HepG2 (cell line): ENCODE measurements around the gene COPZ2. TPM values are rescaled to one million over a fixed set of nuclear protein-coding genes. Genes with fewer than 3 reads are reported as not detected.

Source experiments
- ATAC-seq: fragments of 200-7000 bp; cut with Tn5 transposase; 3 replicates; pipeline ENCODE4 v1.9.1; 2020; ENCODE audit warnings: mild to moderate bottlenecking, moderate library complexity
- BruUV-seq: library from RNA; stranded (reverse); fragments of 400-500 nt; replicated peaks from 2 replicates; lab custom pipeline; 2021; lab: Mats Ljungman, UMichigan
- CTCF ChIA-PET: fragments of 300-600 bp; formaldehyde crosslinking; extraction: SDS; loops from one replicate; lab custom pipeline; 2021; ENCODE audit warnings: low total read pairs, inconsistent platforms, low intra/inter-chr PET ratio; lab: Yijun Ruan, JAX
- POLR2A ChIA-PET: fragments of 350-600 bp; sonication (Branson Sonifier 250); formaldehyde crosslinking; loops from one replicate; lab custom pipeline; 2020; ENCODE audit warnings: antibody characterized with exemption, inconsistent platforms; lab: Yijun Ruan, JAX
- DNase-seq: peaks from one replicate; pipeline ENCODE4 v3.0.0-alpha.2; 2015; ENCODE audit warnings: low spot score
- FAIRE-seq: peaks from 3 replicates; lab custom pipeline; 2011; peaks lifted over from hg19 to GRCh38; lab: Jason Lieb, UNC
- H2AFZ ChIP-seq: one replicate; pipeline ENCODE4 v1.6.1; 2011; ENCODE audit warnings: low read length, inconsistent platforms
- H3K27ac ChIP-seq: fragments of 300-600 bp; 3 replicates; pipeline ENCODE4 v1.8.0; 2011; ENCODE audit warnings: mixed run types, mild to moderate bottlenecking, mixed read lengths, low read length, inconsistent platforms; ENCODE audit not compliant: insufficient read depth; ENCODE audit errors: extremely low read length
- H3K27me3 ChIP-seq, 2 experiments: fragments of 200-600 bp in 1 of 2; 2 replicates in 1 of 2; 3 replicates in 1 of 2; pipeline versions ENCODE4 v1.6.0 to v1.8.0; 2011; ENCODE audit warnings: low read length in 2 of 2, mild to moderate bottlenecking in 2 of 2, moderate library complexity in 2 of 2, inconsistent platforms in 1 of 2; ENCODE audit not compliant: insufficient read depth in 2 of 2, control insufficient read depth in 1 of 2
- H3K36me3 ChIP-seq, 2 experiments: fragments of 200-600 bp in 1 of 2; replicated peaks in 1 of 2; 2 replicates in 1 of 2; 3 replicates in 1 of 2; pipeline versions ENCODE4 v1.5.1 to v1.8.0; 2011; ENCODE audit warnings: low read length in 2 of 2, inconsistent platforms in 1 of 2; ENCODE audit not compliant: insufficient read depth in 2 of 2, control insufficient read depth in 1 of 2
- H3K4me1 ChIP-seq: 2 replicates; pipeline ENCODE4 v1.5.1; 2012; ENCODE audit warnings: low read length, inconsistent platforms; ENCODE audit not compliant: insufficient read depth
- H3K4me2 ChIP-seq: 2 replicates; pipeline ENCODE4 v1.6.0; 2011; ENCODE audit warnings: low read depth, low read length, inconsistent platforms
- H3K4me3 ChIP-seq, 3 experiments: fragments of 200-600 bp in 1 of 3; sonication (generic), shearing (Covaris generic) in 1 of 3; replicated peaks in 1 of 3; 2 replicates each; pipeline ENCODE4 v1.5.1; 2011 to 2016; ENCODE audit warnings: low read length in 3 of 3, inconsistent platforms in 2 of 3, low read depth in 2 of 3, mild to moderate bottlenecking in 2 of 3, control low read depth in 1 of 3, mixed read lengths in 1 of 3; ENCODE audit not compliant: insufficient read depth in 1 of 3
- H3K79me2 ChIP-seq: one replicate; pipeline ENCODE4 v1.6.1; 2011; ENCODE audit warnings: low read length, inconsistent platforms; ENCODE audit not compliant: insufficient read depth
- H3K9ac ChIP-seq: 2 replicates; pipeline ENCODE4 v1.6.0; 2011; ENCODE audit warnings: mild to moderate bottlenecking, low read depth, low read length, inconsistent platforms; ENCODE audit not compliant: insufficient read depth
- H3K9me3 ChIP-seq: 2 replicates; pipeline ENCODE4 v1.5.1; 2012; ENCODE audit warnings: mild to moderate bottlenecking, low read length
- H4K20me1 ChIP-seq: 2 replicates; pipeline ENCODE4 v1.6.0; 2011; ENCODE audit warnings: inconsistent platforms, mild to moderate bottlenecking, low read length, moderate library complexity; ENCODE audit not compliant: insufficient read depth
- CENPX ChIP-seq: sonication (generic); formaldehyde crosslinking; IDR thresholded peaks from 2 replicates; pipeline ENCODE4 v1.9.0; 2021; ENCODE audit warnings: mild to moderate bottlenecking, missing genetic modification reagents, moderate library complexity
- ELF3 ChIP-seq: IDR thresholded peaks from 2 replicates; pipeline ENCODE4 v1.6.1; 2016; ENCODE audit warnings: missing genetic modification reagents, missing compliant biosample characterization
- HOXD1 ChIP-seq: sonication (generic); formaldehyde crosslinking; IDR thresholded peaks from 2 replicates; pipeline ENCODE4 v1.5.0; 2020; ENCODE audit warnings: missing genetic modification reagents
- MED13 ChIP-seq: sonication (generic); formaldehyde crosslinking; IDR thresholded peaks from 2 replicates; pipeline ENCODE4 v1.5.0; 2020; ENCODE audit warnings: missing genetic modification reagents
- MTA3 ChIP-seq: sonication (generic); formaldehyde crosslinking; IDR thresholded peaks from 2 replicates; pipeline ENCODE4 v1.4.0; 2020; ENCODE audit warnings: missing genetic modification reagents
- NCOA5 ChIP-seq: sonication (generic); formaldehyde crosslinking; IDR thresholded peaks from 2 replicates; pipeline ENCODE4 v1.4.0; 2020; ENCODE audit warnings: missing genetic modification reagents
- PPARG ChIP-seq: conservative IDR thresholded peaks from 2 replicates; pipeline ENCODE4 v1.6.1; 2016; ENCODE audit warnings: missing biosample characterization, missing genetic modification reagents
- RBM39 ChIP-seq: fragments of 200-400 bp; formaldehyde crosslinking; IDR thresholded peaks from one replicate; pipeline ENCODE4 v1.6.1; 2018; ENCODE audit warnings: antibody characterized with exemption, mild to moderate bottlenecking, low read depth, low read length; ENCODE audit not compliant: poor library complexity, severe bottlenecking
- ZNF136 ChIP-seq: sonication (generic); formaldehyde crosslinking; IDR thresholded peaks from 2 replicates; pipeline ENCODE4 v1.8.1; 2022; ENCODE audit warnings: low read depth, mild to moderate bottlenecking, moderate library complexity, missing genetic modification reagents
- ZNF282 ChIP-seq: fragments of 450-650 bp; IDR thresholded peaks from 2 replicates; pipeline ENCODE4 v1.6.1; 2018; ENCODE audit not compliant: partially characterized antibody
- ZNF460 ChIP-seq: sonication (generic); formaldehyde crosslinking; IDR thresholded peaks from 2 replicates; pipeline ENCODE4 v1.5.1; 2020; ENCODE audit warnings: missing genetic modification reagents, mild to moderate bottlenecking, borderline replicate concordance
- ZNF7 ChIP-seq: IDR thresholded peaks from 2 replicates; pipeline ENCODE4 v1.6.1; 2016; ENCODE audit warnings: missing biosample characterization, missing genetic modification reagents
- WGBS: methylation state at CpG from one replicate; pipeline ENCODE4 v1.1.6; 2017; ENCODE audit warnings: low lambda C conversion rate; 5-methylcytosine and 5-hydroxymethylcytosine counted together
- in situ Hi-C: cut with HindIII; loops from 2 replicates; pipeline ENCODE4 v1.10.0; 2017; ENCODE audit warnings: low pct_unique_long_range_greater_than_20kb; ENCODE audit not compliant: extremely low pct_ligation_motif_present
- intact Hi-C: fragments of 100-400 bp; cut with micrococcal nuclease; formaldehyde crosslinking; loops from one replicate; pipeline ENCODE4 v1.10.0; 2022; ENCODE audit not compliant: unreplicated experiment
- polyA plus RNA-seq, 8 experiments: library from polyadenylated mRNA; depleted of rRNA in 3 of 8; stranded (reverse) in 7 of 8; unstranded in 1 of 8; fragments of >200 nt; fragmentation: Illumina TruSeq in 4 of 8; extraction: Trizol in 4 of 8; gene quantifications; 2 replicates each; pipeline versions ENCODE4 v1.2.1 to v1.2.3, GENCODE V29; 2011 to 2016; ENCODE audit warnings: low read depth in 4 of 8, missing spikeins in 1 of 8, mixed read lengths in 1 of 8; ENCODE audit not compliant: insufficient read depth in 1 of 8
- total RNA-seq, 5 experiments: library from RNA; depleted of rRNA; stranded (reverse); fragments of >200 nt; fragmentation: Illumina TruSeq; extraction: Trizol; gene quantifications; 2 replicates each; pipeline ENCODE4 v1.2.3, GENCODE V29; 2016; ENCODE audit warnings: low read depth in 1 of 5
- TF ChIP-seq, protein P1 (sequence below), 2 experiments: sonication (generic) in 1 of 2; formaldehyde crosslinking in 1 of 2; IDR thresholded peaks; 2 replicates each; pipeline versions ENCODE4 v1.5.1 to v1.6.1; 2011 to 2020; ENCODE audit warnings: borderline replicate concordance in 1 of 2, low read depth in 1 of 2, low read length in 1 of 2, mild to moderate bottlenecking in 1 of 2, missing genetic modification reagents in 1 of 2, moderate library complexity in 1 of 2
- TF ChIP-seq, protein P2 (sequence below): fragments of 450-650 bp; IDR thresholded peaks from 2 replicates; pipeline ENCODE4 v1.6.1; 2016
- TF ChIP-seq, protein P3 (sequence below): sonication (generic); formaldehyde crosslinking; IDR thresholded peaks from 2 replicates; pipeline ENCODE4 v1.4.0; 2020; ENCODE audit warnings: missing genetic modification reagents, borderline replicate concordance

The COPZ2 gene
- total and polyA plus RNA-seq, 2 of the 13 experiments (the other 11 are each of a cell fraction or from before 2014, with no cell fraction given): 0.61 to 1.5 TPM

DNA sequence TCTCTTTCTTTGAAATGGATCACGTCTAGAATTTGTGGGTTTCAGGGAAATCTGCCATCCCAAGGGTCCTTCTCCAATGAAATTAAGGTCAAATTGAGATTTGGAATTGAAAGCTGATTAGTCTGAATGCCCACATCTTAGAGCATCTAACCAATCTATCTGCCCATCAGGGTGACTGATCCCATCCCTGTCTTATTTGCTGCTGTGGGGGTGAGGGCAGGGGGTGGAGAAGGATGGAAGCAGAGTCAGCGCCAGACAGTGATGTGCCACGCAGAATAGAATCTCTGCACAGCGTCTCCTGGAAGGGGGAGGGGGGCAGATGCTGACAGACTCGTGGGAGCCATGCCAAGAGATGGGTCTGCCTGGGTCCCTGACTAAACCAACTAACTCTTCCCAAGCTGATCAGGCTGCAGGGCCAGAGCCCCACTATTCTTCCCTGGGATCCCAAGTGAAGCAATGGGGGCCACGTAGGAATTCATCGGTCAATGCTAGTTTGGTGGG lies 34.6 kb downstream of the COPZ2 start (continued):
- TF ChIP-seq CENPX (CRISPR knock-in tag) (no peak), PPARG (no peak), ZNF460 (CRISPR knock-in tag) (no peak), MTA3 (CRISPR knock-in tag) (no peak), HOXD1 (CRISPR knock-in tag) (no peak)
- TF ChIP-seq, protein P1, sequence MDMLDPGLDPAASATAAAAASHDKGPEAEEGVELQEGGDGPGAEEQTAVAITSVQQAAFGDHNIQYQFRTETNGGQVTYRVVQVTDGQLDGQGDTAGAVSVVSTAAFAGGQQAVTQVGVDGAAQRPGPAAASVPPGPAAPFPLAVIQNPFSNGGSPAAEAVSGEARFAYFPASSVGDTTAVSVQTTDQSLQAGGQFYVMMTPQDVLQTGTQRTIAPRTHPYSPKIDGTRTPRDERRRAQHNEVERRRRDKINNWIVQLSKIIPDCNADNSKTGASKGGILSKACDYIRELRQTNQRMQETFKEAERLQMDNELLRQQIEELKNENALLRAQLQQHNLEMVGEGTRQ (IDR thresholded peaks at IDR 0.05; ENCODE audit: low read depth, low read length): no peak
- TF ChIP-seq, protein P1 (CRISPR knock-in tag; IDR thresholded peaks at IDR 0.05; ENCODE audit: borderline replicate concordance): no peak
- TF ChIP-seq, all 625 proteins: peak for 0

DNA sequence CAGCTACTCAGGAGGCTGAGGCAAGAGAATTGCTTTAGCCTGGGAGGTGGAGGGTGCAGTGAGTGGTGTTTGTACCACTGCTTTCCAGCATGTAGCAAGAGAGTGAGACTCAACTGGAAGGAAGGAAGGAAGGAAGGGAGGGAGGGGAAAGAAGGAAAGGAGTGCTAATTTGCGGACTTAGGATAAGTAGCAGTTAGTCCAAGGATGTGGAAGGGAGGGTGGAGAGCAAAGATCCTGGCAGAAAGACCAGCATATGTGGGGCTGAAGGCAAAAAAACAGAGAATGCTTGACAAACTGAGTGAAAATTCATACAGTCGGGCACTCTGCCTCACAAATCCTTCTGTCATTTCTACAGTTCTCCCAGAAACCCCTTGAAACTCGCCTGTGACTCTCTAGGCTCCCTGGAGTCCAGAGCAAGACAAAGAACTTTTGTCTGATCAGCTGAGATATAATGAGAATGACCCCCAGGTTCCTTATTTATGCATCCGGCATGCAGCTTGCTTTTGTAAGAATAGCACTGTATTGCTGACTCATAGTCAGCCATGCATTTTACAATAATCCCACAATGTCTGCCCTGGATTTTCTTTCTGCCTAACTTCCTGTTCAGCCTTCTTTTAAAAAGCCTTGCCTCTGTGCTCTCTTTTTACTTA lies 35.2 kb downstream of the COPZ2 start:
- intact Hi-C loops (no loop called here), in situ Hi-C loops (no loop called here)
- peaks cover 12% of the 10 kb centered on the region for H3K4me1 ChIP-seq
- H2AFZ ChIP-seq: peak overlapping the region; percentile 78
- H3K27me3 ChIP-seq: peaks cover 2 to 32% of the 10 kb centered on the region in 2 experiments; a peak in 4 of 5 replicates
- ChIA-PET CTCF (no interaction called here), POLR2A (interaction anchor here (1.0 kb wide), 1 partner anchor 46 kb away, joined by 3 read pairs; the partner anchor contains the start of gene NFE2L1)
- H3K79me2 ChIP-seq: no peaks in the 10 kb centered on the region
- H4K20me1 ChIP-seq: no peaks in the 10 kb centered on the region
- no peak for FAIRE-seq
- no peak overlapping the region for H3K27ac ChIP-seq
- ATAC-seq: no peak
- H3K9ac ChIP-seq: 0 out of 2 replicates have a peak overlapping the region, but pooled peaks have one; percentile 14
- 0 out of 2 replicates have a peak overlapping the region, but pooled peaks have one; percentile 1 for H3K4me2 ChIP-seq
- no TSS peak for BruUV-seq
- H3K9me3 ChIP-seq: no peaks in the 10 kb centered on the region
- DNase-seq: peak; percentile 50
- H3K36me3 ChIP-seq: no peaks in the 10 kb centered on the region
- WGBS: 44% methylated on average over 4 of the region's 4 CpGs
- H3K4me3 ChIP-seq: no peak overlapping the region
- TF ChIP-seq ZNF7 (CRISPR knock-in tag): no peak
- TF ChIP-seq MED13 (CRISPR knock-in tag): no peak
- TF ChIP-seq, protein P2, sequence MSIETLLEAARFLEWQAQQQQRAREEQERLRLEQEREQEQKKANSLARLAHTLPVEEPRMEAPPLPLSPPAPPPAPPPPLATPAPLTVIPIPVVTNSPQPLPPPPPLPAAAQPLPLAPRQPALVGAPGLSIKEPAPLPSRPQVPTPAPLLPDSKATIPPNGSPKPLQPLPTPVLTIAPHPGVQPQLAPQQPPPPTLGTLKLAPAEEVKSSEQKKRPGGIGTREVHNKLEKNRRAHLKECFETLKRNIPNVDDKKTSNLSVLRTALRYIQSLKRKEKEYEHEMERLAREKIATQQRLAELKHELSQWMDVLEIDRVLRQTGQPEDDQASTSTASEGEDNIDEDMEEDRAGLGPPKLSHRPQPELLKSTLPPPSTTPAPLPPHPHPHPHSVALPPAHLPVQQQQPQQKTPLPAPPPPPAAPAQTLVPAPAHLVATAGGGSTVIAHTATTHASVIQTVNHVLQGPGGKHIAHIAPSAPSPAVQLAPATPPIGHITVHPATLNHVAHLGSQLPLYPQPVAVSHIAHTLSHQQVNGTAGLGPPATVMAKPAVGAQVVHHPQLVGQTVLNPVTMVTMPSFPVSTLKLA: no peak
- TF ChIP-seq ELF3 (CRISPR knock-in tag): 0 out of 2 replicates have a peak, but pooled peaks have one; percentile 57
- no peak for TF ChIP-seq RBM39
- TF ChIP-seq ZNF136 (CRISPR knock-in tag): no peak
- no peak for TF ChIP-seq NCOA5 (CRISPR knock-in tag)
- TF ChIP-seq, protein P3, sequence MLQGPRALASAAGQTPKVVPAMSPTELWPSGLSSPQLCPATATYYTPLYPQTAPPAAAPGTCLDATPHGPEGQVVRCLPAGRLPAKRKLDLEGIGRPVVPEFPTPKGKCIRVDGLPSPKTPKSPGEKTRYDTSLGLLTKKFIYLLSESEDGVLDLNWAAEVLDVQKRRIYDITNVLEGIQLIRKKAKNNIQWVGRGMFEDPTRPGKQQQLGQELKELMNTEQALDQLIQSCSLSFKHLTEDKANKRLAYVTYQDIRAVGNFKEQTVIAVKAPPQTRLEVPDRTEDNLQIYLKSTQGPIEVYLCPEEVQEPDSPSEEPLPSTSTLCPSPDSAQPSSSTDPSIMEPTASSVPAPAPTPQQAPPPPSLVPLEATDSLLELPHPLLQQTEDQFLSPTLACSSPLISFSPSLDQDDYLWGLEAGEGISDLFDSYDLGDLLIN (CRISPR knock-in tag): no peak
- no peak for TF ChIP-seq ZNF282
